Immature natural killer cell (primary cell): ENCODE results near the gene ERMAP. TPM values are rescaled to one million over a fixed set of nuclear protein-coding genes. Genes with fewer than 3 reads are reported as not detected.

Experiments
- DNase-seq, 3 donors: peaks; one replicate each; pipeline ENCODE4 v3.0.0; 2022; ENCODE audit warnings: mixed read lengths in 1 of 3
- H3K27ac Mint-ChIP-seq, 6 donors: one replicate each; pipeline ENCODE4 v1.8.0; 2020; ENCODE audit warnings: mixed read lengths in 6 of 6, mild to moderate bottlenecking in 5 of 6, inconsistent platforms in 4 of 6, moderate library complexity in 3 of 6
- H3K27me3 Mint-ChIP-seq, 3 donors: one replicate each; pipeline ENCODE4 v1.8.0; 2020 to 2021; ENCODE audit warnings: low read depth in 3 of 3, mild to moderate bottlenecking in 3 of 3, mixed read lengths in 3 of 3, moderate library complexity in 3 of 3, inconsistent platforms in 1 of 3
- H3K36me3 Mint-ChIP-seq, 3 donors: one replicate each; pipeline ENCODE4 v1.8.0; 2020; ENCODE audit warnings: mixed read lengths in 3 of 3, inconsistent platforms in 2 of 3, mild to moderate bottlenecking in 2 of 3
- H3K4me1 Mint-ChIP-seq, 2 donors: one replicate each; pipeline ENCODE4 v1.8.0; 2020; ENCODE audit warnings: inconsistent platforms in 2 of 2, mild to moderate bottlenecking in 2 of 2, mixed read lengths in 2 of 2, moderate library complexity in 1 of 2
- H3K4me3 Mint-ChIP-seq, 5 donors: one replicate each; pipeline ENCODE4 v1.8.0; 2020; ENCODE audit warnings: mild to moderate bottlenecking in 5 of 5, mixed read lengths in 5 of 5, inconsistent platforms in 3 of 5, moderate library complexity in 3 of 5
- H3K9me3 Mint-ChIP-seq, 6 donors: one replicate each; pipeline ENCODE4 v1.8.0; 2020; ENCODE audit warnings: mild to moderate bottlenecking in 6 of 6, mixed read lengths in 6 of 6, inconsistent platforms in 4 of 6, moderate library complexity in 3 of 6
- polyA plus RNA-seq, 3 donors: library from polyadenylated mRNA; unstranded; fragments of 300-500 nt; fragmentation: Illumina TruSeq; gene quantifications; one replicate each; pipeline ENCODE4 v1.2.3, GENCODE V29; 2021

Gene ERMAP
- polyA plus RNA-seq, 3 donors from 2014 or later, result 2.2 to 4.2 (median 2.8) TPM

GRCh38 chr1:42817976-42818375, 1.1 kb downstream of the ERMAP start:
- Mint-ChIP-seq H3K9me3 (no peaks in the 10 kb centered on the region), H3K27me3 (peaks cover 2 to 9% (median 9%) of the 10 kb centered on the region in 3 donors), H3K36me3 (no peaks in the 10 kb centered on the region), H3K27ac (peak overlapping the region in 1 of 6 donors; percentile 33), H3K4me1 (peaks cover 19 to 24% of the 10 kb centered on the region in 2 donors), H3K4me3 (peak overlapping the region; percentile 45 to 88 (median 82))
- DNase-seq, result no peak

GRCh38 chr1:42820813-42821212, 3.9 kb downstream of the ERMAP start:
- Mint-ChIP-seq H3K9me3 (no peaks in the 10 kb centered on the region), H3K4me3 (no peak overlapping the region), H3K27me3 (peaks cover 2 to 9% (median 9%) of the 10 kb centered on the region in 3 donors), H3K4me1 (peaks cover 17 to 19% of the 10 kb centered on the region in 2 donors), H3K36me3 (peaks cover 0 to 1% (median 0%) of the 10 kb centered on the region in 3 donors), H3K27ac (no peak overlapping the region)
- no peak for DNase-seq

- no peak for DNase-seq
- Mint-ChIP-seq H3K27me3 (peaks cover 2 to 5% (median 5%) of the 10 kb centered on the region in 3 donors), H3K36me3 (peaks cover 0 to 5% (median 0%) of the 10 kb centered on the region in 3 donors), H3K27ac (no peak overlapping the region), H3K9me3 (no peaks in the 10 kb centered on the region), H3K4me3 (no peak overlapping the region), H3K4me1 (peaks cover 9 to 10% of the 10 kb centered on the region in 2 donors)
These were observed 4.8 kb downstream of the ERMAP start for GRCh38 chr1:42821690-42822089.

GRCh38 chr1:42822800-42823392, 6.0 kb downstream of the ERMAP start:
- no peak for DNase-seq
- Mint-ChIP-seq H3K36me3 (peaks cover 0 to 5% (median 0%) of the 10 kb centered on the region in 3 donors), H3K4me3 (no peak overlapping the region), H3K27me3 (peaks cover 0 to 3% (median 0%) of the 10 kb centered on the region in 3 donors), H3K4me1 (peaks cover 3 to 4% of the 10 kb centered on the region in 2 donors), H3K27ac (no peak overlapping the region), H3K9me3 (no peaks in the 10 kb centered on the region)

GRCh38 chr1:42824481-42825035, 7.6 kb downstream of the ERMAP start:
- no peak for DNase-seq
- no peak overlapping the region for H3K27ac Mint-ChIP-seq
- no peaks in the 10 kb centered on the region for H3K9me3 Mint-ChIP-seq
- no peak overlapping the region for H3K4me3 Mint-ChIP-seq
- no peaks in the 10 kb centered on the region for H3K4me1 Mint-ChIP-seq
- no peaks in the 10 kb centered on the region for H3K27me3 Mint-ChIP-seq
- peaks cover 0 to 5% (median 4%) of the 10 kb centered on the region in 3 donors for H3K36me3 Mint-ChIP-seq

- H3K27me3 Mint-ChIP-seq, result no peaks in the 10 kb centered on the region
- DNase-seq, result no peak
- no peaks in the 10 kb centered on the region for H3K4me1 Mint-ChIP-seq
- H3K27ac Mint-ChIP-seq, result no peak overlapping the region
- no peak overlapping the region for H3K4me3 Mint-ChIP-seq
- H3K9me3 Mint-ChIP-seq, result no peaks in the 10 kb centered on the region
- peaks cover 0 to 5% (median 5%) of the 10 kb centered on the region in 3 donors for H3K36me3 Mint-ChIP-seq
These were observed 8.3 kb downstream of the ERMAP start for GRCh38 chr1:42825036-42825851.

- H3K27me3 Mint-ChIP-seq, result no peaks in the 10 kb centered on the region
- no peaks in the 10 kb centered on the region for H3K4me1 Mint-ChIP-seq
- H3K9me3 Mint-ChIP-seq, result peaks cover 0 to 2% (median 0%) of the 10 kb centered on the region in 6 donors
- H3K4me3 Mint-ChIP-seq, result no peak overlapping the region
- no peak overlapping the region for H3K27ac Mint-ChIP-seq
- H3K36me3 Mint-ChIP-seq, result peaks cover 4 to 17% (median 9%) of the 10 kb centered on the region in 3 donors
- no peak for DNase-seq
These were observed 13.7 kb downstream of the ERMAP start for GRCh38 chr1:42830631-42831030.

GRCh38 chr1:42831273-42831672, 14.4 kb downstream of the ERMAP start:
- Mint-ChIP-seq H3K4me3 (no peak overlapping the region), H3K9me3 (peaks cover 0 to 2% (median 0%) of the 10 kb centered on the region in 6 donors), H3K36me3 (peaks cover 4 to 17% (median 8%) of the 10 kb centered on the region in 3 donors), H3K27me3 (no peaks in the 10 kb centered on the region), H3K4me1 (no peaks in the 10 kb centered on the region), H3K27ac (no peak overlapping the region)
- DNase-seq, result no peak

- no peak overlapping the region for H3K4me3 Mint-ChIP-seq
- peaks cover 0 to 1% (median 0%) of the 10 kb centered on the region in 3 donors for H3K27me3 Mint-ChIP-seq
- no peak overlapping the region for H3K27ac Mint-ChIP-seq
- H3K36me3 Mint-ChIP-seq, result peaks cover 4 to 20% (median 8%) of the 10 kb centered on the region in 3 donors
- H3K4me1 Mint-ChIP-seq, result no peaks in the 10 kb centered on the region
- peaks cover 0 to 2% (median 0%) of the 10 kb centered on the region in 6 donors for H3K9me3 Mint-ChIP-seq
- no peak for DNase-seq
These were observed 15.8 kb downstream of the ERMAP start for GRCh38 chr1:42832641-42833240.

- Mint-ChIP-seq H3K27ac (no peak overlapping the region), H3K36me3 (peaks cover 4 to 20% (median 8%) of the 10 kb centered on the region in 3 donors), H3K4me1 (no peaks in the 10 kb centered on the region), H3K4me3 (no peak overlapping the region), H3K27me3 (peaks cover 0 to 1% (median 0%) of the 10 kb centered on the region in 3 donors), H3K9me3 (peaks cover 0 to 2% (median 0%) of the 10 kb centered on the region in 6 donors)
- DNase-seq, result no peak
These were observed 17.1 kb downstream of the ERMAP start for GRCh38 chr1:42833981-42834380.

- Mint-ChIP-seq H3K27me3 (peaks cover 0 to 1% (median 0%) of the 10 kb centered on the region in 3 donors), H3K27ac (no peak overlapping the region), H3K4me1 (no peaks in the 10 kb centered on the region), H3K4me3 (no peak overlapping the region), H3K9me3 (peaks cover 0 to 2% (median 0%) of the 10 kb centered on the region in 6 donors), H3K36me3 (peaks cover 4 to 15% (median 8%) of the 10 kb centered on the region in 3 donors)
- DNase-seq, result no peak
These were observed 17.9 kb downstream of the ERMAP start for GRCh38 chr1:42834803-42835202.

GRCh38 chr1:42835422-42835821, 18.5 kb downstream of the ERMAP start:
- peaks cover 0 to 2% (median 0%) of the 10 kb centered on the region in 6 donors for H3K9me3 Mint-ChIP-seq
- H3K36me3 Mint-ChIP-seq, result peaks cover 4 to 15% (median 8%) of the 10 kb centered on the region in 3 donors
- DNase-seq, result no peak
- no peak overlapping the region for H3K4me3 Mint-ChIP-seq
- H3K4me1 Mint-ChIP-seq, result no peaks in the 10 kb centered on the region
- H3K27ac Mint-ChIP-seq, result no peak overlapping the region
- H3K27me3 Mint-ChIP-seq, result peaks cover 0 to 1% (median 0%) of the 10 kb centered on the region in 3 donors

GRCh38 chr1:42837709-42838108, 20.8 kb downstream of the ERMAP start:
- peaks cover 0 to 1% (median 0%) of the 10 kb centered on the region in 3 donors for H3K27me3 Mint-ChIP-seq
- peaks cover 4 to 12% (median 8%) of the 10 kb centered on the region in 3 donors for H3K36me3 Mint-ChIP-seq
- no peaks in the 10 kb centered on the region for H3K9me3 Mint-ChIP-seq
- H3K4me3 Mint-ChIP-seq, result no peak overlapping the region
- H3K4me1 Mint-ChIP-seq, result no peaks in the 10 kb centered on the region
- H3K27ac Mint-ChIP-seq, result no peak overlapping the region
- DNase-seq, result no peak
